ENCODE results near the gene TIAM2. TPM values are rescaled to one million over a fixed set of nuclear protein-coding genes. Genes with fewer than 3 reads are reported as not detected.

The TIAM2 gene
- total RNA-seq, 4 donors from 2014 or later, result 6.5 to 13.4 (median 10.7) TPM

DNA sequence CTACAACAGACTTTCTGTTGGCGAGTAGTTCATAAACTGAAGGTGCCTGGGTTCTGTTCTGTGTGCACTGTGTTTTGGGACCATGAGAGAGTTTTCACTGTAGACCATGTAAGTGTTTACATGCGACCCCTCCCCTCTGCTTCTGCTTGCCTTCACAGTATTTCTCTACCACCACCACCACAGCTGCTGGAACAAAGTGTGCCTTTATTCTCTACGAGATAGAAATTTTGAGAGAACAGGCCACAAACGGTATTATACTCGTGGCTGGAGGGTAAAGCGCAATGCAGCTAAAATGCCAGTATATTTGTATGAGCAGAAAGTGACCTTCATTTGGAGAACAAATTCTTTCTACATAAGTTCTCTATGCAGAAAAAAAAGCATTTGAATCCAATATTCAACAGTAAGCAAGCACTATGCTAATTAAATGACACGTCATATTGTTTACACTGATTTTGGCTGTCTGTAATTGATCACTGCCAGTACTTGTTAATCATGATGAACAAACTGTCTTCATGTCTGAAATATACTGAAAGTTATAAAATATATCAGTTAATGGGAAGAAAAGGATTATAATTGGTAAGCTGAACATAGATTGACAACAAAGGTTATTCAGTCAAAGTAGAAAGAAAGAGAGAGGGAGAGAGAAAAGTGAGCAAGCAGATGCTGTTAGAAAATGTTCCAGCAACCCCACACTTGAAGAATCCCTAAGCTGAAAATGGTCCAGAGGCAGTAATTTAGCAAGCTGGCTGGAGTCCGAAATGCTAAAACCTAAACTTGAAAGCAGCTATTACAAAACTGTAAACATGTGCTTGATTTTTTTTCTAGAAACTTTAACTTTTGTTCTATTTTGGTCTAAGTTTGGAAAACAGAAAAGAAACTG, 277.5 kb downstream of the TIAM2 start:
- TF ChIP-seq, protein P1, sequence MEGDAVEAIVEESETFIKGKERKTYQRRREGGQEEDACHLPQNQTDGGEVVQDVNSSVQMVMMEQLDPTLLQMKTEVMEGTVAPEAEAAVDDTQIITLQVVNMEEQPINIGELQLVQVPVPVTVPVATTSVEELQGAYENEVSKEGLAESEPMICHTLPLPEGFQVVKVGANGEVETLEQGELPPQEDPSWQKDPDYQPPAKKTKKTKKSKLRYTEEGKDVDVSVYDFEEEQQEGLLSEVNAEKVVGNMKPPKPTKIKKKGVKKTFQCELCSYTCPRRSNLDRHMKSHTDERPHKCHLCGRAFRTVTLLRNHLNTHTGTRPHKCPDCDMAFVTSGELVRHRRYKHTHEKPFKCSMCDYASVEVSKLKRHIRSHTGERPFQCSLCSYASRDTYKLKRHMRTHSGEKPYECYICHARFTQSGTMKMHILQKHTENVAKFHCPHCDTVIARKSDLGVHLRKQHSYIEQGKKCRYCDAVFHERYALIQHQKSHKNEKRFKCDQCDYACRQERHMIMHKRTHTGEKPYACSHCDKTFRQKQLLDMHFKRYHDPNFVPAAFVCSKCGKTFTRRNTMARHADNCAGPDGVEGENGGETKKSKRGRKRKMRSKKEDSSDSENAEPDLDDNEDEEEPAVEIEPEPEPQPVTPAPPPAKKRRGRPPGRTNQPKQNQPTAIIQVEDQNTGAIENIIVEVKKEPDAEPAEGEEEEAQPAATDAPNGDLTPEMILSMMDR (IDR thresholded peaks at IDR 0.05; ENCODE audit: low read depth), result no peak

DNA sequence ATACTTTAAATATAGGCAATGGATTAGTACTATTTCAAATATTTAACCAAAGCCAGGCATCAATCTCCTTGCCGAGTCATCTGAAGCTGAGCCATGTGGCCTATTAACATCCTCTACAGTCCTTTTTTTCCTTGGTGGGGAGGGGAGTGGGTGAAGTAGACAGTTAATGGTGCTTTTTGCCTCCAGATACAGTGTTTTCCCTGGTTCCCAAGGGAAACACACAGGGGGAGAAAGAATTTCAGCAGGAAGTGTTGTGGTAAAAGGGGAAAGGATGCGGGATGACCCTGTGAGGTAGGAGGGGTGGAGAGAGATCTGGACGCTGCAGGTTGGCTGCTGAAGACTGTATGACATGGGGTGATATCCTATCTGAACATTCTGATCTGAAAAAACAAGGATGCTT, 278.3 kb downstream of the TIAM2 start:
- TF ChIP-seq, protein P1 (IDR thresholded peaks at IDR 0.05; ENCODE audit: low read depth), result no peak

DNA sequence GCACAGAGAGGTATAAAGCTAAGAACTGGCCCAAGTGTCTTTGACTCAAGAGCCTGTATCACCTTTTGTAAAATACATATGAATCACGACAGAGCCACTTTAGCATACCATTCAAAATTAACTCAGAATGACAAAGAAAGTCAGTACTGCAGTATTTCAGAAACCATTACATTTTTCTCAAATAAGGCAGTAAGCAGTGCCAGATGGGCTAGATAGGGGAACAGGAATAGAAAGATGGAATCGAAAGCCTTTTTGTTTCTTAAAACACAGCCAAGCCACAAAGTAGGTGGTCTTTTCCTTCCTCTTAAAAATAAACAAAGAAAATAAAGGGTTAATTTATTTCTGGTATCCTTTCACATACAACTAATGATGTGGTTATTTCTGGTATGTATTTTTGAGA, 279.0 kb downstream of the TIAM2 start:
- TF ChIP-seq, protein P1 (IDR thresholded peaks at IDR 0.05; ENCODE audit: low read depth), result no peak

DNA sequence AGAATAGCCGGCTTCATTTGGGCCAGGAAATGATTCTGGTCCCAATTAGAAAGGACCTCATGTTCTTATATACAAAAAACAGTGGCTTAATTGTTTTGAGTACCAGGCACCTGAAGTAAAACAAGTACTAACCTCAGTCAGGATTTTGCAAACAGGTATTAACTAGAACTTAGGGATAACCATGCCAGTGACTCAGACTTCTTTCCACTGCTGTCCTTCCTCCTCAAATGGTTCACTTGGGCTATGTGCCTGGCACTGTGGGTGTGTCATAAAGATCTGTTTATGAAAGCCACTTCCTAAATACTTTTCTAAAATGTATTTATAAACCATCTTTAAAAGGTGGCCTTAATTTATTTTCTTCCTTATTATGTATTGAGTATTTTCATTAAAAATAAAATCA, 279.4 kb downstream of the TIAM2 start:
- TF ChIP-seq, protein P1 (IDR thresholded peaks at IDR 0.05; ENCODE audit: low read depth), result no peak

DNA sequence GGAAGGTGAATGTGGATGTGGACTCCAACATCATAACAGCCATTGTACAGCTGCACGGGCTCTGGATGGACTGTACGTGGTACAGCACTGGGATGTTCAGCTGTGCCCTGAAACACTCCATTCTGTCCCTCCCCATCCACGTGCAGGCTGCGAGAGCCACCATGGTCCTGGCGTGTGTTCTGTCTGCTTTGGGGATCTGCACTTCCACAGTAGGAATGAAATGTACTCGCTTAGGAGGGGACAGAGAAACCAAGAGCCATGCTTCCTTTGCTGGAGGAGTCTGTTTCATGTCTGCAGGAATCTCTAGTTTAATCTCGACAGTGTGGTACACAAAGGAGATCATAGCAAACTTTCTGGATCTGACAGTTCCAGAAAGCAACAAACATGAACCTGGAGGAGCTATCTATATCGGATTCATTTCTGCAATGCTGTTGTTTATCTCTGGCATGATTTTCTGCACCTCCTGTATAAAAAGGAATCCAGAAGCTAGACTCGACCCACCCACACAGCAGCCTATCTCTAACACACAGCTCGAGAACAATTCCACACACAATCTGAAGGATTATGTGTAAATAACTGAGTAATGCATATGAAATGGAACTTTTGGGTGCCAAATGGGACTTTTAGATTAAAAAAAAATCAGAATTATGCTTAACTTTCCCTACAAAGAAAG, 280.8 kb downstream of the TIAM2 start:
- TF ChIP-seq, protein P1 (IDR thresholded peaks at IDR 0.05; ENCODE audit: low read depth), result no peak

DNA sequence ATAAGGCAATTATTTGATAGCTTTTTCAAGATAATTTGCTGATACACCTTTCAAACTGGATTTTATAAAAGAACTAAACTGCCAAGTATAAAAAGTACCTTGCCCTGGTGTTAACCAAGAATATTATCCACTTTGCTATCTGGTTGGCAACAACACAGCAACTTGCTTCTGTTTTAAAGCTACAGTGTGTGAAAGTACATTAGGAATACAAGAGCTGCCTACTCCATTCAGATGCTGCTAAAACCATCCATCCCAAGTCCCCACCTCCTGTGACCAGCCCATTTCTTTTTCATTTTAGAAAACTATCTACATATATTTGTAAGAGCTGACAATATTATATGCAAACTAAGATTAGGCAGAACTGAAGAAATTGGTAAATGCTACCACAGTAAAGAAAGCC, 281.5 kb downstream of the TIAM2 start:
- TF ChIP-seq, protein P1 (IDR thresholded peaks at IDR 0.05; ENCODE audit: low read depth), result no peak

DNA sequence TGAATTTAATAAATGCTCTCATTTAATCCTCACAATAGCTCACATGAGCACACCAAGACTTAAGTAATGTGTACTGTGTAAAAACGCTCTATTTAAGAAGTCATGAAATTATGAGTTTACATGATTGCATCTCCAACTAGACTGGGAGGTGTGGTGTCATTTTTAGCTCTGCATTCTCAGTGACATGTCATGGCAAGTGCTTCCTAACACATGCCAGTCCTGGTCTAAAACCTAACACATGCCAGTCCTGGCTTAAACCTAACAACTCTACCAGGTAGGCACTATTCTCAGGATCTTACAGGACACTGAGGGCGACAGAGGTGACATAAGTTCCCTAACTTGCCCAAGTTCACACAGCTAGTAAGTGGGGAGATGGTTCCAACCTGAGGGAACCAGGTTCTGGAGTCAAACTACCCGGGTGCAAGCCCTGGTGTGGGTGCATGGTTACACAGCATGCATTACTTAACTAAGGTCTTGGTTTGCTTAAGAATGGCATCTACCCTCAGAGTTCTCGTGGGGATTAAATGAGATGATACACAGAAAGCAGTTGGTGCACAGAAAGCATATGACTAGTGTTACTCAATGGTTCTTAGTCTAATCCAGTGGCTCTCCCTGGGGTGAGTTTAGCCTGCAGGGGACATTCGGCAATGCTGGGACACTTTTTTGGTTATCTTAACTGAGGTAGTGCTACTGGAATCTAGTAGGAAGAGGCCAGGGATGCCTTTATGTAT, 283.4 kb downstream of the TIAM2 start:
- TF ChIP-seq, protein P1 (IDR thresholded peaks at IDR 0.05; ENCODE audit: low read depth), result no peak

Measured in subcutaneous adipose tissue (tissue), 4 donors.